Chondrocyte (in vitro differentiated cells): ENCODE data around the gene SIX2. TPM values are rescaled to one million over a fixed set of nuclear protein-coding genes. Genes with fewer than 3 reads are reported as not detected.

Experiments used
- DNase-seq: peaks from one replicate; pipeline ENCODE4 v3.0.0; 2021; ENCODE audit warnings: mixed read lengths, low spot score
- H3K27ac Mint-ChIP-seq: one replicate; pipeline ENCODE4 v1.8.0; 2021; ENCODE audit warnings: mild to moderate bottlenecking, moderate library complexity, mixed read lengths; ENCODE audit not compliant: unreplicated experiment
- H3K27me3 Mint-ChIP-seq: 2 replicates; pipeline ENCODE4 v1.8.0; 2021; ENCODE audit warnings: low read depth, mixed read lengths
- H3K36me3 Mint-ChIP-seq: 2 replicates; pipeline ENCODE4 v1.8.0; 2021; ENCODE audit warnings: low read depth, mixed read lengths
- H3K4me1 Mint-ChIP-seq: 2 replicates; pipeline ENCODE4 v1.8.0; 2021; ENCODE audit warnings: low read depth, mild to moderate bottlenecking, mixed read lengths
- H3K4me3 Mint-ChIP-seq: one replicate; pipeline ENCODE4 v1.8.0; 2021; ENCODE audit warnings: mild to moderate bottlenecking, moderate library complexity, mixed read lengths; ENCODE audit not compliant: unreplicated experiment
- H3K9me3 Mint-ChIP-seq: 2 replicates; pipeline ENCODE4 v1.8.0; 2021; ENCODE audit warnings: low read depth, mixed read lengths
- total RNA-seq: library from RNA; stranded (reverse); gene quantifications from 3 replicates; pipeline ENCODE4 v1.2.1, GENCODE V29; 2021
- TF ChIP-seq, protein P1 (sequence below): fragments of 200-600 bp; sonication (generic); IDR thresholded peaks from 2 replicates; pipeline ENCODE4 v1.5.0; 2021; ENCODE audit warnings: antibody characterized with exemption, mild to moderate bottlenecking, moderate library complexity

SIX2 gene
- total RNA-seq, 1 donor from 2014 or later = 35.0 TPM

- peaks cover 3% of the 10 kb centered on the region for H3K9me3 Mint-ChIP-seq
- DNase-seq = no peak
- H3K36me3 Mint-ChIP-seq = peaks cover 19% of the 10 kb centered on the region
- peaks cover 38% of the 10 kb centered on the region for H3K4me1 Mint-ChIP-seq
- peaks cover 3% of the 10 kb centered on the region for H3K27me3 Mint-ChIP-seq
- no peak overlapping the region for H3K27ac Mint-ChIP-seq
- TF ChIP-seq, protein P1, sequence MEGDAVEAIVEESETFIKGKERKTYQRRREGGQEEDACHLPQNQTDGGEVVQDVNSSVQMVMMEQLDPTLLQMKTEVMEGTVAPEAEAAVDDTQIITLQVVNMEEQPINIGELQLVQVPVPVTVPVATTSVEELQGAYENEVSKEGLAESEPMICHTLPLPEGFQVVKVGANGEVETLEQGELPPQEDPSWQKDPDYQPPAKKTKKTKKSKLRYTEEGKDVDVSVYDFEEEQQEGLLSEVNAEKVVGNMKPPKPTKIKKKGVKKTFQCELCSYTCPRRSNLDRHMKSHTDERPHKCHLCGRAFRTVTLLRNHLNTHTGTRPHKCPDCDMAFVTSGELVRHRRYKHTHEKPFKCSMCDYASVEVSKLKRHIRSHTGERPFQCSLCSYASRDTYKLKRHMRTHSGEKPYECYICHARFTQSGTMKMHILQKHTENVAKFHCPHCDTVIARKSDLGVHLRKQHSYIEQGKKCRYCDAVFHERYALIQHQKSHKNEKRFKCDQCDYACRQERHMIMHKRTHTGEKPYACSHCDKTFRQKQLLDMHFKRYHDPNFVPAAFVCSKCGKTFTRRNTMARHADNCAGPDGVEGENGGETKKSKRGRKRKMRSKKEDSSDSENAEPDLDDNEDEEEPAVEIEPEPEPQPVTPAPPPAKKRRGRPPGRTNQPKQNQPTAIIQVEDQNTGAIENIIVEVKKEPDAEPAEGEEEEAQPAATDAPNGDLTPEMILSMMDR = no peak
- no peak overlapping the region for H3K4me3 Mint-ChIP-seq
Observed at GRCh38 chr2:45002686-45003085, 6.6 kb downstream of the SIX2 start.

DNA sequence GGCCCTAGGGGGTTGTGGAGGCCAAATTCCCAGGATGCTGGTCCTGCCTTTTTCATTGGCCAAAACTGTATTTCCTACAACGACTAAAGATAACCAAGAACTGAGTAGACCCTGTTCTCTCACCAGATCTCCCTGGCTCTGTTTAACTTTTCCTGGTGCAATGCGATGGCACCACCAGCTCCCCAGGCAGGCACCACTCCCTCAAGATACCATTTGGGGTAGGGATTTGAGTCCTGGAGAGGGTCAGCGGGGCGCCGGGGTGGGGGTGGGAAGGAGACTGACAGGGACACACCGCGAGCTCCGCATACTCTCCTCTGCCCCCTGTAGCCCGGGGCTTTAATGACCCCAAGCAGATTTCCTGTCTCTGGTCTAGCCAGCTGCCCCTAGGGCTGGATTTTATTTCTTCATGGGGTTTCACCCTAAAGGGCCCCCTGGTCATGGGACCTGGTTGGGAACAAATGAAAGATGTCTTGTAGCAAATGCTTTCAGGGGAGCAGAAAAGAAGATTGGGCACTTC lies 7.3 kb downstream of the SIX2 start:
- H3K27me3 Mint-ChIP-seq = peaks cover 3% of the 10 kb centered on the region
- H3K27ac Mint-ChIP-seq = peak overlapping the region; percentile 47
- TF ChIP-seq, protein P1 = peak; percentile 32
- no peak for DNase-seq
- H3K4me1 Mint-ChIP-seq = peaks cover 30% of the 10 kb centered on the region
- H3K9me3 Mint-ChIP-seq = peaks cover 3% of the 10 kb centered on the region
- H3K4me3 Mint-ChIP-seq = peak overlapping the region; percentile 65
- peaks cover 19% of the 10 kb centered on the region for H3K36me3 Mint-ChIP-seq

- peaks cover 3% of the 10 kb centered on the region for H3K27me3 Mint-ChIP-seq
- H3K27ac Mint-ChIP-seq = peak overlapping the region; percentile 47
- H3K36me3 Mint-ChIP-seq = peaks cover 16% of the 10 kb centered on the region
- TF ChIP-seq, protein P1 = no peak
- H3K4me1 Mint-ChIP-seq = peaks cover 23% of the 10 kb centered on the region
- peak overlapping the region; percentile 65 for H3K4me3 Mint-ChIP-seq
- no peak for DNase-seq
- peaks cover 3% of the 10 kb centered on the region for H3K9me3 Mint-ChIP-seq
Observed at GRCh38 chr2:45000921-45001868, 8.1 kb downstream of the SIX2 start.

GRCh38 chr2:45000341-45000901 lies 8.8 kb downstream of the SIX2 start:
- DNase-seq = no peak
- Mint-ChIP-seq H3K27me3 (peaks cover 3% of the 10 kb centered on the region), H3K4me1 (peaks cover 17% of the 10 kb centered on the region), H3K27ac (no peak overlapping the region), H3K4me3 (peak overlapping the region; percentile 65), H3K36me3 (peaks cover 12% of the 10 kb centered on the region), H3K9me3 (peaks cover 3% of the 10 kb centered on the region)
- TF ChIP-seq, protein P1 = no peak

- no peak overlapping the region for H3K4me3 Mint-ChIP-seq
- H3K36me3 Mint-ChIP-seq = peaks cover 10% of the 10 kb centered on the region
- DNase-seq = no peak
Observed at GRCh38 chr2:44999540-44999939, 9.7 kb downstream of the SIX2 start.

More at GRCh38 chr2:44999540-44999939, 9.7 kb downstream of the SIX2 start:
- Mint-ChIP-seq H3K27me3 (peaks cover 7% of the 10 kb centered on the region), H3K27ac (no peak overlapping the region), H3K4me1 (peaks cover 15% of the 10 kb centered on the region), H3K9me3 (peaks cover 3% of the 10 kb centered on the region)
- TF ChIP-seq, protein P1 = no peak
